OCI-LY3 (cell line): ENCODE data around the gene DPYSL4.

Experiments used
- H2AFZ ChIP-seq: fragments of 200-600, 300-600 bp; shearing (Covaris generic); 2 replicates; pipeline ENCODE4 v1.6.0; 2014; ENCODE audit warnings: antibody characterized with exemption, low read depth, low read length
- H3K27ac ChIP-seq: fragments of 200-600, 300-600 bp; sonication (generic); 2 replicates; pipeline ENCODE4 v1.5.1; 2014; ENCODE audit warnings: mild to moderate bottlenecking, low read length, moderate library complexity, mixed read lengths
- H3K27me3 ChIP-seq: fragments of 200-600, 300-600 bp; sonication (generic); 2 replicates; pipeline ENCODE4 v1.6.1; 2014; ENCODE audit warnings: low read depth, low read length, mixed read lengths
- H3K36me3 ChIP-seq: fragments of 200-600, 300-600 bp; sonication (generic); replicated peaks from 2 replicates; pipeline ENCODE3; 2014; ENCODE audit warnings: low read depth, low read length, mixed read lengths
- H3K4me1 ChIP-seq: fragments of 300-600, 200-600 bp; sonication (generic); 2 replicates; pipeline ENCODE4 v1.6.1; 2014; ENCODE audit warnings: low read length, mixed read lengths
- H3K4me2 ChIP-seq: fragments of 200-600, 300-600 bp; sonication (generic); 2 replicates; pipeline ENCODE4 v1.6.1; 2014; ENCODE audit warnings: low read length, mixed read lengths
- H3K4me3 ChIP-seq: fragments of 300-600, 200-600 bp; sonication (generic); 2 replicates; pipeline ENCODE4 v1.5.1; 2014; ENCODE audit warnings: antibody characterized with exemption, mild to moderate bottlenecking, low read length, moderate library complexity
- H3K79me2 ChIP-seq: fragments of 300-600, 200-600 bp; shearing (Covaris generic); 2 replicates; pipeline ENCODE4 v1.6.1; 2014; ENCODE audit warnings: mild to moderate bottlenecking, low read length, mixed read lengths
- H3K9ac ChIP-seq: fragments of 300-600, 200-600 bp; shearing (Covaris generic); 2 replicates; pipeline ENCODE4 v1.6.0; 2014; ENCODE audit warnings: mild to moderate bottlenecking, low read length, moderate library complexity
- H3K9me3 ChIP-seq: fragments of 200-600, 300-600 bp; shearing (Covaris generic); 2 replicates; pipeline ENCODE4 v1.6.1; 2014; ENCODE audit warnings: low read length, mixed read lengths; ENCODE audit not compliant: insufficient read depth
- H4K20me1 ChIP-seq: fragments of 200-600, 300-600 bp; sonication (generic); 2 replicates; pipeline ENCODE4 v1.6.1; 2016; ENCODE audit warnings: low read length, mixed read lengths; ENCODE audit not compliant: insufficient read depth
- EZH2phosphoT487 ChIP-seq: fragments of 200-600 bp; shearing (Covaris generic); IDR thresholded peaks from 2 replicates; pipeline ENCODE4 v1.6.1; 2018; ENCODE audit warnings: antibody characterized with exemption, mixed run types, low read depth
- TF ChIP-seq, protein P1 (sequence below): fragments of 200-600, 300-600 bp; sonication (generic); IDR thresholded peaks from 2 replicates; pipeline ENCODE4 v1.5.1; 2014; ENCODE audit warnings: antibody characterized with exemption, low read length, low read depth

The DPYSL4 gene

DNA sequence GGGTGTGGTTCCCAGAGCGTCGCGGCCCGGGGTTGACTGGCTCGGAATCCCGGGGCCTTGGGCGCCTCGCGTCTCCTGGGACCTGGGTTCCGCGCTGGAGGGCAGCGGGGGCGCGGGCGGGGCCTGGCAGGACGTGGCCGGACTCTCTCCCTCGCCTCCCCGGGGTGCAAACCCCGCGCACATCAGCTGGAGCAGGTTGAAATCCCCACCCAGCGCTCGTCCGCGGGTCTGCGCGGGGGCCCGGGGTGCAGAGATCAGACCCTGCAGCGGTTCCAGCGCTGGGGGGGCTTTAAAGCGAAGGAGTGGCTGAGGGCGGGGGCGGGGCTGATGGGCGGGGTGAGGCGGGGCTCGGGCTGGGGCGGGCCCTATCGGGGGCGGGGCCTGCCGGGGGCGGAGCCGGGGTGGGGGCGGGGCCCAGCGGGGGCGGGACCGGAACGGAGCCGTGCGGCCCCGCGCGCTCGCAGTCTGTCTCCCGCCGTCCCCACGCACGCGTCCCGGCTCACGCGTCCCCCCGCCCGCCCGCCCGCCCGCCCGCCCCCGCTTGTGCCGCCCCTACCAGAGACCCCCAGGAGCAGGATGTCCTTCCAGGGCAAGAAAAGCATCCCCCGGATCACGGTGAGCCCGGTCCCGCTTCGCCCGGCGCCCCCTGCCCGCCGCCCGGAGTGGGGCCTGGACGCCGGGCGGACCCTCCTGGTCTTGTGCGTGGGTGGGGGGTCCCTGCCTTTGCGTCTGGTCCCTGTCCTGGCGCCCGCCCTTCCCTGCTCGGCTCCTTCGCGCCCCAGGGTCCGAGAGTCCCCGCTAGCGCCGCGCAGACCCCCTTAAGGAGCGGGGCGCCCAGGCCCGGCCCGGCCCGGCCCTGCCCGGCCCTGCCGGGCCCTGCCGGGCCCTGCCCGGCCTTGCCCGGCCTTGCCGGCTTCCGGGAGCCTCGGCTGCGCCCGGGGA, at the start of gene DPYSL4:
Gene DPYSL4, plus strand, starts transcription at position 461 of the 942 bp plus-strand sequence. Its CDS starts 116 bp downstream, at position 577.
- Histone ChIP-seq H3K9ac (no peak within 1 kb of the TSS), H4K20me1 (no peaks in the 10 kb centered on the region), H3K27me3 (no peaks in the 10 kb centered on the region), H3K4me2 (no peak within 1 kb of the TSS), H3K4me3 (no peak within 1 kb of the TSS), H3K36me3 (no peaks in the 10 kb centered on the region), H3K79me2 (no peaks in the 10 kb centered on the region), H3K9me3 (no peaks in the 10 kb centered on the region), H2AFZ (no peak within 1 kb of the TSS), H3K4me1 (no peaks in the 10 kb centered on the region), H3K27ac (no peak within 1 kb of the TSS)
- TF ChIP-seq, protein P1, sequence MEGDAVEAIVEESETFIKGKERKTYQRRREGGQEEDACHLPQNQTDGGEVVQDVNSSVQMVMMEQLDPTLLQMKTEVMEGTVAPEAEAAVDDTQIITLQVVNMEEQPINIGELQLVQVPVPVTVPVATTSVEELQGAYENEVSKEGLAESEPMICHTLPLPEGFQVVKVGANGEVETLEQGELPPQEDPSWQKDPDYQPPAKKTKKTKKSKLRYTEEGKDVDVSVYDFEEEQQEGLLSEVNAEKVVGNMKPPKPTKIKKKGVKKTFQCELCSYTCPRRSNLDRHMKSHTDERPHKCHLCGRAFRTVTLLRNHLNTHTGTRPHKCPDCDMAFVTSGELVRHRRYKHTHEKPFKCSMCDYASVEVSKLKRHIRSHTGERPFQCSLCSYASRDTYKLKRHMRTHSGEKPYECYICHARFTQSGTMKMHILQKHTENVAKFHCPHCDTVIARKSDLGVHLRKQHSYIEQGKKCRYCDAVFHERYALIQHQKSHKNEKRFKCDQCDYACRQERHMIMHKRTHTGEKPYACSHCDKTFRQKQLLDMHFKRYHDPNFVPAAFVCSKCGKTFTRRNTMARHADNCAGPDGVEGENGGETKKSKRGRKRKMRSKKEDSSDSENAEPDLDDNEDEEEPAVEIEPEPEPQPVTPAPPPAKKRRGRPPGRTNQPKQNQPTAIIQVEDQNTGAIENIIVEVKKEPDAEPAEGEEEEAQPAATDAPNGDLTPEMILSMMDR: no peak
- no peak for TF ChIP-seq EZH2phosphoT487

DNA sequence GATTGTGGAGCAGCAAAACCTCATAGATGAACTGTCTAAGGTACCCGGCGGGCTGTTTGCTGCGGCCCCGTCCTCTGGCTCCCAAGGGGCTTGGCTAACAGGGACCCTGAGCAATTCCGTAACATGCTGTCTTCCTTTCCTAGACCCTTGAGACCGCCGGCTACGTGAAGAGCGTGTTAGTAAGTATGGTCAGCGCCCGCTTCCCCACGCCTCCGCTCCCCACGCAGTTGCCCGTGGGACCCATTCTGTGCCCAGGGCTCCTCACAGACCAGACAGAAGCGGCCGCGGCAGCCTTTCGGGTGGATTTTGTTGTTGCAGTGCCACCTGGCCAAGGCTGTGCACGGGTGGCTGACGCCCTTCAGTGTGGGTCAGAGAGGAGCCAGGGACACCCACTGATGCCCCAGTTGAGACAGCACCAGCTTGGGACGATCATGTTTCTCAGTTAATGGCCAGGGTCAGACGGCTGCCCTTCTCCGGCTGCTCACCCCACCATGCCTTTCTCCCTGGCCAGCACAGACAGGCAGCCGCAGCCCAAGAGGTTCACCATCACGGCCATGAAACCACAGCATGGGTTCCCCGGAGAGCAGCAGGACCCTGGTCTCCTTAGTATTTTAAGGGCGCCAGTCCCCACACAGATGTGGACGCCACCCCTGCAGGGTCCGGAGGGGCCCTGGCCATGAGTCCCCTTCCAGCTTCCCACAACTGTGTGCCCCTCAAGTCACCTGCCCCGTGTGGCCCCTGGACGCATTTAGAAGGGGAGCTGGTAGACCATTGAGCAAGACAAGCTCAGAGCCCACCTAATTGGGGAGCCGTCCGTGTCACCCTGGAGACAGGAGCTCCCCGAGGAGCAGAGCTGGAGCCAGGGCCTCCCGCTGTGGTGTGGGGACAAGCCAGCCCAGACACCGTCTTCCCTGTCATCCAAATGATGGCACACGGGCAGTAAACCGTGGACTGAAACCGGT, 49.4 kb upstream of the DPYSL4 start:
- no peaks in the 10 kb centered on the region for H3K79me2 ChIP-seq
- H2AFZ ChIP-seq: no peak overlapping the region
- H3K4me1 ChIP-seq: no peaks in the 10 kb centered on the region
- no peak for TF ChIP-seq EZH2phosphoT487
- TF ChIP-seq, protein P1: no peak
- H3K36me3 ChIP-seq: no peaks in the 10 kb centered on the region
- H3K27me3 ChIP-seq: no peaks in the 10 kb centered on the region
- H3K9ac ChIP-seq: no peak overlapping the region
- H3K9me3 ChIP-seq: no peaks in the 10 kb centered on the region
- no peaks in the 10 kb centered on the region for H4K20me1 ChIP-seq
- H3K27ac ChIP-seq: no peak overlapping the region
- no peak overlapping the region for H3K4me2 ChIP-seq
- no peak overlapping the region for H3K4me3 ChIP-seq

DNA sequence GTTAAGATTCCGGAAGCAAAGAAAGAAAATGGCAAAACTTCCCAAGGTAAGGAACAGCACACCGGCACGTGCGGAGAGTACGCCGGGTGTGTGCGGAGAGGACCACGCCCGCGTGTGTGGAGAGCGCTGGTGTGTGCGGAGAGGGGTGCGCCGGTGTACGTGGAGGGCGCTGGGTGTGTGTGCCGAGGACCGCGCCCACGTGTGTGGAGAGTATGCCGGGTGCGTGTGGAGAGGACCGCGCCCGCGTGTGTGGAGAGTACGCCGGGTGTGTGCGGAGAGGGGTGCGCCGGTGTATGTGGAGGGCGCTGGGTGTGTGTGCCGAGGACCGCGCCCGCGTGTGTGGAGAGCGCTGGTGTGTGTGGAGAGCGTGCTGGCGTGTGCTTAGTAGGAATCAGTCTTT, 48.6 kb upstream of the DPYSL4 start:
- H3K9ac ChIP-seq: no peak overlapping the region
- no peaks in the 10 kb centered on the region for H3K36me3 ChIP-seq
- no peaks in the 10 kb centered on the region for H4K20me1 ChIP-seq
- no peaks in the 10 kb centered on the region for H3K79me2 ChIP-seq
- no peak overlapping the region for H3K4me2 ChIP-seq
- no peak overlapping the region for H3K4me3 ChIP-seq
- no peaks in the 10 kb centered on the region for H3K27me3 ChIP-seq
- no peaks in the 10 kb centered on the region for H3K9me3 ChIP-seq
- H3K4me1 ChIP-seq: peaks cover 6% of the 10 kb centered on the region; the same call in 1 of the 2 replicates
- H3K27ac ChIP-seq: no peak overlapping the region
- no peak for TF ChIP-seq EZH2phosphoT487
- TF ChIP-seq, protein P1: no peak
- no peak overlapping the region for H2AFZ ChIP-seq
